Breast epithelium (tissue), 4 donors: ENCODE data around the gene INPP4A. TPM values are rescaled to one million over a fixed set of nuclear protein-coding genes. Genes with fewer than 3 reads are reported as not detected.
A peak's percentile ranks its signal among the peaks of the same experiment; 100 is the strongest.

ENCODE experiments used
- DNase-seq, 2 donors: peaks; one replicate each; pipeline ENCODE4 v3.0.0-alpha.2; 2019; ENCODE audit warnings: low spot score in 2 of 2
- H3K27ac ChIP-seq, 2 donors: fragments of 200-600 bp; sonication (generic) in 1 of 2; one replicate each; pipeline ENCODE4 v1.5.1; 2016 to 2019; ENCODE audit warnings: mild to moderate bottlenecking in 1 of 2
- H3K27me3 ChIP-seq, 2 donors: fragments of 200-600 bp; sonication (generic) in 1 of 2; one replicate each; pipeline versions ENCODE4 v1.5.1 to v1.6.0; 2017 to 2019; ENCODE audit warnings: control low read depth in 1 of 2, mild to moderate bottlenecking in 1 of 2
- H3K36me3 ChIP-seq: fragments of 200-600 bp; one replicate; pipeline ENCODE4 v1.5.1; 2019
- H3K4me1 ChIP-seq, 2 donors: fragments of 200-600 bp; sonication (generic); one replicate each; pipeline ENCODE4 v1.5.1; 2016 to 2019; ENCODE audit warnings: control low read depth in 1 of 2
- H3K4me3 ChIP-seq, 3 donors: fragments of 200-600 bp; sonication (generic); 1 replicate in 2 of 3; 2 replicates in 1 of 3; pipeline ENCODE4 v1.5.1; 2016 to 2019; ENCODE audit warnings: mild to moderate bottlenecking in 3 of 3, moderate library complexity in 2 of 3
- H3K9me3 ChIP-seq, 2 donors: fragments of 200-600 bp; sonication (generic) in 1 of 2; one replicate each; pipeline ENCODE4 v1.5.1; 2016 to 2019; ENCODE audit warnings: control low read depth in 1 of 2
- POLR2A ChIP-seq: fragments of 450-650 bp; IDR thresholded peaks from one replicate; pipeline ENCODE4 v1.6.1; 2016; ENCODE audit warnings: antibody characterized with exemption, mild to moderate bottlenecking, moderate library complexity
- POLR2AphosphoS5 ChIP-seq, 3 donors: sonication (generic); formaldehyde crosslinking; IDR thresholded peaks; one replicate each; pipeline ENCODE4 v1.6.1; 2017; ENCODE audit warnings: antibody characterized with exemption in 3 of 3
- intact Hi-C: fragments of 100-400 bp; cut with DNase I; formaldehyde crosslinking; loops from one replicate; pipeline ENCODE4 v1.15.1; 2023; ENCODE audit warnings: low total_unique reads
- total RNA-seq, 3 donors: library from RNA; depleted of rRNA; stranded (reverse); fragments of >200 nt; gene quantifications; one replicate each; pipeline ENCODE4 v1.1.0, GENCODE V29; 2016
- TF ChIP-seq, protein P1 (sequence below), 3 donors: fragments of 450-650 bp; IDR thresholded peaks; one replicate each; pipeline ENCODE4 v1.5.1; 2016 to 2017; ENCODE audit warnings: antibody characterized with exemption in 3 of 3, mild to moderate bottlenecking in 3 of 3, moderate library complexity in 3 of 3

Gene INPP4A
- total RNA-seq, 3 donors from 2014 or later, result 22.6 to 35.4 (median 25.8) TPM

- H3K27me3 ChIP-seq, result no peaks in the 10 kb centered on the region
- peak overlapping the region; percentile 56 to 85 for H3K27ac ChIP-seq
- H3K9me3 ChIP-seq, result no peaks in the 10 kb centered on the region
- peaks cover 0 to 9% of the 10 kb centered on the region in 2 donors for H3K4me1 ChIP-seq
- no peak for DNase-seq
- no peaks in the 10 kb centered on the region for H3K36me3 ChIP-seq
- no peak overlapping the region for H3K4me3 ChIP-seq
- TF ChIP-seq POLR2AphosphoS5 (IDR thresholded peaks at IDR 0.05), result no peak
- TF ChIP-seq POLR2A, result no peak
- TF ChIP-seq, protein P1, sequence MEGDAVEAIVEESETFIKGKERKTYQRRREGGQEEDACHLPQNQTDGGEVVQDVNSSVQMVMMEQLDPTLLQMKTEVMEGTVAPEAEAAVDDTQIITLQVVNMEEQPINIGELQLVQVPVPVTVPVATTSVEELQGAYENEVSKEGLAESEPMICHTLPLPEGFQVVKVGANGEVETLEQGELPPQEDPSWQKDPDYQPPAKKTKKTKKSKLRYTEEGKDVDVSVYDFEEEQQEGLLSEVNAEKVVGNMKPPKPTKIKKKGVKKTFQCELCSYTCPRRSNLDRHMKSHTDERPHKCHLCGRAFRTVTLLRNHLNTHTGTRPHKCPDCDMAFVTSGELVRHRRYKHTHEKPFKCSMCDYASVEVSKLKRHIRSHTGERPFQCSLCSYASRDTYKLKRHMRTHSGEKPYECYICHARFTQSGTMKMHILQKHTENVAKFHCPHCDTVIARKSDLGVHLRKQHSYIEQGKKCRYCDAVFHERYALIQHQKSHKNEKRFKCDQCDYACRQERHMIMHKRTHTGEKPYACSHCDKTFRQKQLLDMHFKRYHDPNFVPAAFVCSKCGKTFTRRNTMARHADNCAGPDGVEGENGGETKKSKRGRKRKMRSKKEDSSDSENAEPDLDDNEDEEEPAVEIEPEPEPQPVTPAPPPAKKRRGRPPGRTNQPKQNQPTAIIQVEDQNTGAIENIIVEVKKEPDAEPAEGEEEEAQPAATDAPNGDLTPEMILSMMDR (IDR thresholded peaks at IDR 0.05), result no peak
- intact Hi-C loops, result no loop called here
Observed at GRCh38 chr2:98504381-98505109, 59.9 kb downstream of the INPP4A start.

GRCh38 chr2:98505311-98505808 lies 60.7 kb downstream of the INPP4A start:
- Histone ChIP-seq H3K27ac (peak overlapping the region; percentile 56 to 85), H3K27me3 (no peaks in the 10 kb centered on the region), H3K4me3 (peak overlapping the region in 1 of 3 donors; percentile 16), H3K36me3 (no peaks in the 10 kb centered on the region), H3K9me3 (no peaks in the 10 kb centered on the region), H3K4me1 (peaks cover 0 to 9% of the 10 kb centered on the region in 2 donors)
- intact Hi-C loops, result no loop called here
- no peak for TF ChIP-seq POLR2A
- TF ChIP-seq POLR2AphosphoS5 (IDR thresholded peaks at IDR 0.05), result no peak
- no peak for DNase-seq

DNA sequence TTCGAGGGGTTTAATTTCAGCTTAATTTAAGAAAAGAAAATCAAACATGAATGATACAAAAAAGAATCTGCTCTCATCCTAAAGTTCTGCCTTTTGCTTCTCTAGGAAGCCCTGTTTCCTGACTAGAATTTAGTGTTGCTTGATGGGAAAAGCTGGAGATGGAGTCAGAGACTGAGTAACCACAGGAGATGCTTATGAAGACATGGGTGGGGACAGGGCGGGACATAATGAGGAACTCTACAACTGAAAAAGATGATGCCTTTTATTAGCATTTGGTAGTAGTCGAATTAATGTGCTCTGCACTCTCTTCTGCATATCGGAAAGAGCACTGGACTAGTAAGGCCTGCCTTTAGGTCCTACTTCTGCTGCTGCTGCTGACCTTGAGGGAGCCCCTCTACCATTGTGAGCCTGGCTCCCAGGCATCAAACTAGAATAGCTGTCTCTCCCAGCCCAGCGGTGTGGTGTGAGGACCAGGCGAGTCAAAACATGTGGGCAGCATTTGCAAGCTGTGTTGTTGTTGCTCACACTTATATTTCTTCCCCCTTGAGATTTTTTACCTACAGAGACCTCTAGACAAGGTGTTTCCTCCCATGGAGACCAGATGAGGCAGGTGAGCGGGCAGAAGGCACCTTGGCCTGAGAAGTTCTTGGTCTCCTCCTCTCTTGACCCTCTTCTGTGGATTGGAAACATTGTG lies 61.5 kb downstream of the INPP4A start:
- Histone ChIP-seq H3K27ac (peak overlapping the region; percentile 7 to 65), H3K4me1 (peaks cover 0 to 9% of the 10 kb centered on the region in 2 donors), H3K4me3 (no peak overlapping the region), H3K36me3 (no peaks in the 10 kb centered on the region), H3K9me3 (no peaks in the 10 kb centered on the region), H3K27me3 (no peaks in the 10 kb centered on the region)
- TF ChIP-seq POLR2A (no peak), POLR2AphosphoS5 (IDR thresholded peaks at IDR 0.05) (no peak)
- TF ChIP-seq, protein P1 (IDR thresholded peaks at IDR 0.05), result no peak
- intact Hi-C loops, result no loop called here
- DNase-seq, result no peak

GRCh38 chr2:98506881-98507280 lies 62.2 kb downstream of the INPP4A start:
- no peak for TF ChIP-seq POLR2AphosphoS5 (IDR thresholded peaks at IDR 0.05)
- TF ChIP-seq, protein P1 (IDR thresholded peaks at IDR 0.05), result no peak
- TF ChIP-seq POLR2A, result no peak
- H3K27me3 ChIP-seq, result no peaks in the 10 kb centered on the region
- H3K9me3 ChIP-seq, result no peaks in the 10 kb centered on the region
- H3K4me1 ChIP-seq, result peaks cover 0 to 9% of the 10 kb centered on the region in 2 donors
- no peak for DNase-seq
- intact Hi-C loops, result no loop called here
- no peaks in the 10 kb centered on the region for H3K36me3 ChIP-seq
- H3K27ac ChIP-seq, result peak overlapping the region; percentile 7 to 65
- no peak overlapping the region for H3K4me3 ChIP-seq

DNA sequence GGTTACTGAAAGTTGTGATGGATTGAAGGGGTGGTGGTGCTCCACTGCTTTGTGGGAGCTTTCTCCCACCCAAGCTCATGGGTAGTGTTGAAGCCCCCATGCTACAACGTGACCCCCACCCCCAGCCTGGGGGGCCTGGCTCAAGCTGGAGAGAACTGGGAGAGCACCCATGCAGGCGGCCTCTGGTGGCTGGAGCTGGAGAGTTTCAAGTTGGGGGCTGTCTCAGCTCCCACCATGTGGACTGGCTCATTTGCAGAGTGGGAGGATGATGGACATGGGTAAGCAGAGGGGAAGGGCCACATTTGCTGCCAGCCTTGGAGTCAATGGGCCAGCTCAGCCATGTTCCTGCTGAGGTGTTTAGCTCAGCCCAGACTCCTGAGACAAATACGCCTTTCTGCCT lies 62.8 kb downstream of the INPP4A start:
- no peaks in the 10 kb centered on the region for H3K27me3 ChIP-seq
- H3K36me3 ChIP-seq, result no peaks in the 10 kb centered on the region
- TF ChIP-seq POLR2AphosphoS5 (IDR thresholded peaks at IDR 0.05) (no peak), POLR2A (no peak)
- TF ChIP-seq, protein P1 (IDR thresholded peaks at IDR 0.05), result no peak
- peaks cover 0 to 9% of the 10 kb centered on the region in 2 donors for H3K4me1 ChIP-seq
- peak overlapping the region; percentile 66 to 87 for H3K27ac ChIP-seq
- DNase-seq, result no peak
- intact Hi-C loops, result no loop called here
- no peaks in the 10 kb centered on the region for H3K9me3 ChIP-seq
- no peak overlapping the region for H3K4me3 ChIP-seq
